Head of caudate nucleus (tissue), 42 donors: ENCODE measurements around the gene YOD1.

Source experiments
- DNase-seq, 42 donors: peaks; one replicate each; pipeline versions ENCODE4 v3.0.0 to v3.0.0-alpha.2; 2020 to 2021; ENCODE audit warnings: mixed read lengths in 7 of 42
- intact Hi-C: fragments of 100-400 bp; cut with DNase I; formaldehyde crosslinking; loops from one replicate; pipeline ENCODE4 v1.15.0; 2022

YOD1 gene

DNA sequence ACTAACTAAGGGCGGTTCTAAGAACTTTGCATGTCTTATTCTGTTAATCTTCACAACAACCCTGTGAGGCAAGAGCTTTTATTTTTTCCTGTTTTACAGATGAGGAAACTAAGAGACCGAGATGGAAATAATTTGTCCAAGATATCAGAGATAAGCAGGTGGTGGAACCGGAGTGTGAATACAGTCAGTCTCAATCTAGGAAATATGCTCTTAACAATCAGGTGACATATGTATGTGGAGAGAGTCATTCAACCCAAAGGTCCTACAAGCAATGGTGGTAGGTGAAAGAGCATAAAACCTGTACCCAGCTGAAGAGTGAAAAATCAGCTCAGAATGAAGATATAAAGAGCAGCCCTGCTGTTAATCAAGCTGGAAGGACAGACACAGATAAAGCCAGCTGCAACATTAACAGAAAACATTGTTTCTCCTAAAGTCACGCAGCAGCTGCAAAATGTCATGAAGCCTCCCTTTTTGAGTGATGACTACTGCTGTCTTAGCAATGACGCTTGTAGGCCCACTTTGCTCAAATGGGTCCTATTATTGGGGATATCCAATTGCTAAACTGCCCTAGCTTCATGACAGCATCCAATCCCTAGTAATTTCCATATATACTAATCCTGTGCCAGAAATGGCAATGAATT, 50.2 kb downstream of the YOD1 start:
- DNase-seq, result no peak
- intact Hi-C loops, result no loop called here

DNA sequence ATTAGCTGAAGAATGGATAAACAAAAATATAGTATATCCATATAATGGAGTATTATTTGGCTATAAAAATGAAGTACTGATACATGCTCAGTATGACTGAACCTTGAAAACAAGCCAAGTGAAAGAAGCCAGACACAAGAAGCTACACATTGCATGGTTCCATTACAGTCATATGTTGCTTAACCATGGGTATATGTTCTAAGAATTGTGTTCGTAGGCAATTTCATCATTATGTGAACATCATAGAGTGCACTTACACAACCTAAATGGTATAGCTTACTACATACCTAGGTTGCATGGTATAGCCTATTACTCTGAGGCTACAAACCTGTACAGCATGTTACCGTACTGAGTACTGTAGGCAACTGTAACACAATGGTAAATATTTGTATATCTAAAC, 52.2 kb downstream of the YOD1 start:
- intact Hi-C loops, result no loop called here
- no peak for DNase-seq
